Breast epithelium (tissue), 4 donors: Measurements from ENCODE around the gene LMNA. TPM values are rescaled to one million over a fixed set of nuclear protein-coding genes. Genes with fewer than 3 reads are reported as not detected.

Experiments
- DNase-seq, 2 donors: peaks; one replicate each; pipeline ENCODE4 v3.0.0-alpha.2; 2019; ENCODE audit warnings: low spot score in 2 of 2
- H3K27ac ChIP-seq, 2 donors: fragments of 200-600 bp; sonication (generic) in 1 of 2; one replicate each; pipeline ENCODE4 v1.5.1; 2016 to 2019; ENCODE audit warnings: mild to moderate bottlenecking in 1 of 2
- H3K27me3 ChIP-seq, 2 donors: fragments of 200-600 bp; sonication (generic) in 1 of 2; one replicate each; pipeline versions ENCODE4 v1.5.1 to v1.6.0; 2017 to 2019; ENCODE audit warnings: control low read depth in 1 of 2, mild to moderate bottlenecking in 1 of 2
- H3K36me3 ChIP-seq: fragments of 200-600 bp; one replicate; pipeline ENCODE4 v1.5.1; 2019
- H3K4me1 ChIP-seq, 2 donors: fragments of 200-600 bp; sonication (generic); one replicate each; pipeline ENCODE4 v1.5.1; 2016 to 2019; ENCODE audit warnings: control low read depth in 1 of 2
- H3K4me3 ChIP-seq, 3 donors: fragments of 200-600 bp; sonication (generic); 1 replicate in 2 of 3; 2 replicates in 1 of 3; pipeline ENCODE4 v1.5.1; 2016 to 2019; ENCODE audit warnings: mild to moderate bottlenecking in 3 of 3, moderate library complexity in 2 of 3
- H3K9me3 ChIP-seq, 2 donors: fragments of 200-600 bp; sonication (generic) in 1 of 2; one replicate each; pipeline ENCODE4 v1.5.1; 2016 to 2019; ENCODE audit warnings: control low read depth in 1 of 2
- CTCF ChIP-seq, 3 donors: fragments of 450-650 bp; IDR thresholded peaks; one replicate each; pipeline ENCODE4 v1.5.1; 2016 to 2017; ENCODE audit warnings: antibody characterized with exemption in 3 of 3, mild to moderate bottlenecking in 3 of 3, moderate library complexity in 3 of 3
- POLR2A ChIP-seq: fragments of 450-650 bp; IDR thresholded peaks from one replicate; pipeline ENCODE4 v1.6.1; 2016; ENCODE audit warnings: antibody characterized with exemption, mild to moderate bottlenecking, moderate library complexity
- POLR2AphosphoS5 ChIP-seq, 3 donors: sonication (generic); formaldehyde crosslinking; IDR thresholded peaks; one replicate each; pipeline ENCODE4 v1.6.1; 2017; ENCODE audit warnings: antibody characterized with exemption in 3 of 3
- intact Hi-C: fragments of 100-400 bp; cut with DNase I; formaldehyde crosslinking; loops from one replicate; pipeline ENCODE4 v1.15.1; 2023; ENCODE audit warnings: low total_unique reads
- total RNA-seq, 3 donors: library from RNA; depleted of rRNA; stranded (reverse); fragments of >200 nt; gene quantifications; one replicate each; pipeline ENCODE4 v1.1.0, GENCODE V29; 2016

Gene LMNA
- total RNA-seq, 3 donors from 2014 or later: 292 to 367 (median 319) TPM

DNA sequence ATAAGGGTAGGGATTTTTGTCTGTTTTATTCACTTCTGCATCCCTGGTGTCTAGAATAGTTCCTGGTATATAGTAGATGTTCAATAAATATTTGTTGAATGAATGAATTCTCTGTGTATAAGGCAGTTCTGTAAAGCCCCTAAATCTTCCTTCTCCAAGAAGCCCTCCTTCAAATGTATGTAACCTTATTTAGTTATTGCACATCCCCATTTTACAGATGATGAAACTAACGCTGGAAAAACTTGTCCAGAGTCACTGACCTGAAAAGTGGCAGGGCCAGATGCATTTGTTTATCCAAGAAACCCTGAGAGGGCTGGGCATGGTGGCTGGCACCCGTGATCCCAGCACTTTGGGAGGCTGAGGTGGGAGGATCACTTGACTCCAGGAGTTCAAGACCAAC lies 4.3 kb upstream of the LMNA start:
- Histone ChIP-seq H3K9me3 (no peaks in the 10 kb centered on the region), H3K4me3 (no peak overlapping the region), H3K27me3 (no peaks in the 10 kb centered on the region), H3K36me3 (no peaks in the 10 kb centered on the region), H3K4me1 (peaks cover 8 to 21% of the 10 kb centered on the region in 2 donors), H3K27ac (no peak overlapping the region)
- intact Hi-C loops: no loop called here
- no peak for DNase-seq
- no peak for TF ChIP-seq POLR2A
- TF ChIP-seq CTCF (IDR thresholded peaks at IDR 0.05): no peak
- no peak for TF ChIP-seq POLR2AphosphoS5 (IDR thresholded peaks at IDR 0.05)

- no peaks in the 10 kb centered on the region for H3K36me3 ChIP-seq
- H3K27me3 ChIP-seq: no peaks in the 10 kb centered on the region
- intact Hi-C loops: no loop called here
- peaks cover 6 to 15% of the 10 kb centered on the region in 2 donors for H3K4me1 ChIP-seq
- peak overlapping the region; percentile 80 to 98 for H3K27ac ChIP-seq
- no peak for DNase-seq
- H3K4me3 ChIP-seq: no peak overlapping the region
- TF ChIP-seq POLR2AphosphoS5 (IDR thresholded peaks at IDR 0.05) (no peak), CTCF (IDR thresholded peaks at IDR 0.05) (no peak), POLR2A (no peak)
- H3K9me3 ChIP-seq: no peaks in the 10 kb centered on the region
Observed at GRCh38 chr1:156111355-156111962, 3.1 kb upstream of the LMNA start.

DNA sequence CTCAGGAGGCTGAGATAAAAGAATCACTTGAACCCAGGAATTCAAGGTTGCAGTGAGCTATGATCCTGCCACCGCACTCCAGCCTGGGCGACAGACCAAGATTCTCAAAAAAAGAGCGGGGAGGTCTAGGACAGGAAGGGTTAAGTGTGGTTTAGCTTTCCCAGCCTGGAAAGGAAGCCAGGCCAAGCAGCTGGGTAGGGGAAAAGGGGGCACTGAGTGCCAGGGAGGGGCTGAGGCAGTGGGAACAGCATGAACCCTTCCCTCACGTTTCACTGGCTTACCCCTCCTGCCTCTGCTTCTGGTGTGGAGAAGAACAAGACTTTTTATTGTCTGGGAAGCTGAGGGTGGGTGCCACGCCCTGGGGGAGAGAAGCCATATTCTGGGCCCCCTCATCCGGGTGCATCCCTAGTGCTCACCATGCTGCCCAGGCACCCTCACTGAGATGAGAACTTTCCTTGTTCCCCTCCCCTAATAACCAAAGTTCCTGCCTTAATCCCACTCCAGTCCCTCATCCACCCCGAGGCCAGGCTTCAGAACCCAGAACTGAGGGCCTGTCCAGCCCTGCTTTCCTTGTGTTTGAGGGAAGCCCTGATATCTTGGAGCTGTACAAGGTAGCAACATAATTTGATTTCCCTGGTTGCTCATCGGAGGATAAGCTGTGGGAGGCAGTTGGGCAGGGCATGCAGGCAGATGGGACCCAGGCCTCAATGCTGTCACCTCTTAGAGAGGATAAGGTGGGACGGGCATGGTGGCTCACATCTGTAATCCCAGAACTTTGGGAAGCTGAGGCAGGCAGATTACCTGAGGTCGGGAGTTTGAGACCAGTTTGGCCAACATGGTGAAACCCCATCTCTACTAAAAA lies 2.0 kb upstream of the LMNA start:
- Histone ChIP-seq H3K27me3 (no peaks in the 10 kb centered on the region), H3K4me3 (no peak overlapping the region), H3K4me1 (peaks cover 0 to 9% of the 10 kb centered on the region in 2 donors), H3K27ac (peak overlapping the region; percentile 80 to 98), H3K9me3 (no peaks in the 10 kb centered on the region), H3K36me3 (no peaks in the 10 kb centered on the region)
- intact Hi-C loops: no loop called here
- TF ChIP-seq POLR2A (no peak), CTCF (IDR thresholded peaks at IDR 0.05) (no peak), POLR2AphosphoS5 (IDR thresholded peaks at IDR 0.05) (no peak)
- no peak for DNase-seq

GRCh38 chr1:156113282-156113950 lies 1.1 kb upstream of the LMNA start:
- intact Hi-C loops: no loop called here
- DNase-seq: no peak
- no peak for TF ChIP-seq POLR2A
- H3K36me3 ChIP-seq: no peaks in the 10 kb centered on the region
- H3K4me3 ChIP-seq: peak overlapping the region; percentile 95 to 100 (median 98)
- H3K4me1 ChIP-seq: peaks cover 0 to 9% of the 10 kb centered on the region in 2 donors
- no peaks in the 10 kb centered on the region for H3K9me3 ChIP-seq
- no peaks in the 10 kb centered on the region for H3K27me3 ChIP-seq
- peak overlapping the region; percentile 97 to 98 for H3K27ac ChIP-seq

DNA sequence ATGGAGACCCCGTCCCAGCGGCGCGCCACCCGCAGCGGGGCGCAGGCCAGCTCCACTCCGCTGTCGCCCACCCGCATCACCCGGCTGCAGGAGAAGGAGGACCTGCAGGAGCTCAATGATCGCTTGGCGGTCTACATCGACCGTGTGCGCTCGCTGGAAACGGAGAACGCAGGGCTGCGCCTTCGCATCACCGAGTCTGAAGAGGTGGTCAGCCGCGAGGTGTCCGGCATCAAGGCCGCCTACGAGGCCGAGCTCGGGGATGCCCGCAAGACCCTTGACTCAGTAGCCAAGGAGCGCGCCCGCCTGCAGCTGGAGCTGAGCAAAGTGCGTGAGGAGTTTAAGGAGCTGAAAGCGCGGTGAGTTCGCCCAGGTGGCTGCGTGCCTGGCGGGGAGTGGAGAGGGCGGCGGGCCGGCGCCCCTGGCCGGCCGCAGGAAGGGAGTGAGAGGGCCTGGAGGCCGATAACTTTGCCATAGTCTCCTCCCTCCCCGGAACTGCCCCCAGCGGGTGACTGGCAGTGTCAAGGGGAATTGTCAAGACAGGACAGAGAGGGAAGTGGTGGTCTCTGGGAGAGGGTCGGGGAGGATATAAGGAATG lies 505 bp downstream of the LMNA start:
- H3K4me1 ChIP-seq: peaks cover 2 to 24% of the 10 kb centered on the region in 2 donors
- no peak for DNase-seq
- H3K4me3 ChIP-seq: peak overlapping the region; percentile 95 to 100 (median 98)
- no peaks in the 10 kb centered on the region for H3K36me3 ChIP-seq
- H3K27me3 ChIP-seq: no peaks in the 10 kb centered on the region
- intact Hi-C loops: no loop called here
- H3K9me3 ChIP-seq: no peaks in the 10 kb centered on the region
- TF ChIP-seq POLR2AphosphoS5 (IDR thresholded peaks at IDR 0.05): peak in 1 of 3 donors; percentile 70
- no peak for TF ChIP-seq POLR2A
- peak overlapping the region; percentile 97 to 98 for H3K27ac ChIP-seq
